K562 (cell line): ENCODE data around the gene AGO3. TPM values are rescaled to one million over a fixed set of nuclear protein-coding genes. Genes with fewer than 3 reads are reported as not detected.
A peak's percentile ranks its signal among the peaks of the same experiment; 100 is the strongest.

Experiments
- BRF2 ChIP-seq: IDR thresholded peaks from 3 replicates; pipeline ENCODE4 v1.6.1; 2011; ENCODE audit warnings: borderline replicate concordance, mild to moderate bottlenecking; ENCODE audit not compliant: insufficient read length, insufficient read depth
- C11orf30 ChIP-seq: fragments of 450-650 bp; IDR thresholded peaks from 2 replicates; pipeline ENCODE4 v1.6.1; 2016; ENCODE audit warnings: low read depth, mild to moderate bottlenecking
- FOXA3 ChIP-seq, 2 experiments: fragments of 450-650 bp in 1 of 2; sonication (generic) in 1 of 2; formaldehyde crosslinking; IDR thresholded peaks in 1 of 2; conservative IDR thresholded peaks in 1 of 2; 2 replicates each; pipeline versions ENCODE4 v1.4.0 to v1.8.0; 2020 to 2022; ENCODE audit warnings: mild to moderate bottlenecking in 2 of 2, missing genetic modification reagents in 1 of 2
- HCFC1 ChIP-seq: IDR thresholded peaks from 2 replicates; pipeline ENCODE4 v1.6.1; 2012; ENCODE audit warnings: low read depth, low read length, improper control_type of control experiment
- NR3C1 ChIP-seq: sonication (generic); formaldehyde crosslinking; IDR thresholded peaks from 2 replicates; pipeline ENCODE4 v1.8.1; 2022; ENCODE audit warnings: missing genetic modification reagents
- NRF1 ChIP-seq, 2 experiments: fragments of 450-650 bp; IDR thresholded peaks in 1 of 2; conservative IDR thresholded peaks in 1 of 2; 2 replicates each; pipeline ENCODE4 v1.6.1; 2014; ENCODE audit warnings: mild to moderate bottlenecking in 2 of 2
- THRB ChIP-seq: fragments of 450-650 bp; formaldehyde crosslinking; conservative IDR thresholded peaks from 2 replicates; pipeline ENCODE4 v1.4.0; 2022; ENCODE audit warnings: mild to moderate bottlenecking, missing genetic modification characterization
- ZC3H8 ChIP-seq: fragments of 450-650 bp; IDR thresholded peaks from 2 replicates; pipeline ENCODE4 v1.6.1; 2017
- ZNF324 ChIP-seq: fragments of 250-450 bp; sonication (Bioruptor Pico); IDR thresholded peaks from 2 replicates; pipeline ENCODE4 v1.4.0; 2020; ENCODE audit warnings: mild to moderate bottlenecking
- ZNF57 ChIP-seq: fragments of 450-650 bp; formaldehyde crosslinking; IDR thresholded peaks from 2 replicates; pipeline ENCODE4 v1.4.0; 2020; ENCODE audit warnings: mild to moderate bottlenecking, moderate library complexity
- ZNF583 ChIP-seq: fragments of 250-450 bp; sonication (Bioruptor Pico); IDR thresholded peaks from 2 replicates; pipeline ENCODE4 v1.4.0; 2020
- ZNF592 ChIP-seq: fragments of 450-650 bp; IDR thresholded peaks from 2 replicates; pipeline ENCODE4 v1.6.1; 2017; ENCODE audit warnings: antibody characterized with exemption, mild to moderate bottlenecking
- ZNF79 ChIP-seq: fragments of 250-450 bp; sonication (Bioruptor Pico); IDR thresholded peaks from 2 replicates; pipeline ENCODE4 v1.4.0; 2020; ENCODE audit warnings: low read depth, mild to moderate bottlenecking, moderate library complexity
- polyA plus RNA-seq, 8 experiments: library from polyadenylated mRNA; depleted of rRNA in 4 of 8; stranded (reverse) in 5 of 8; unstranded in 3 of 8; fragments of >200 nt; fragmentation: Nextera tagmentation in 2 of 8; fragmentation: Illumina TruSeq in 1 of 8; extraction: Ambion mirVana in 2 of 8; extraction: Trizol in 1 of 8; gene quantifications; 2 replicates each; pipeline versions ENCODE4 v1.2.1 to v1.2.3, GENCODE V29; 2011 to 2014; ENCODE audit warnings: inconsistent platforms in 1 of 8, missing spikeins in 1 of 8
- total RNA-seq, 7 experiments: library from RNA; depleted of rRNA in 6 of 7; stranded (reverse); fragments of >200 nt in 6 of 7; fragmentation: Illumina TruSeq in 2 of 7; extraction: Trizol in 2 of 7; gene quantifications; 2 replicates each; pipeline versions ENCODE4 v1.2.1 to v1.2.3, GENCODE V29; 2011 to 2021; ENCODE audit warnings: low replicate concordance in 1 of 7
- TF ChIP-seq, protein P1 (sequence below): fragments of 450-650 bp; conservative IDR thresholded peaks from 2 replicates; pipeline ENCODE4 v1.6.1; 2016; ENCODE audit warnings: missing genetic modification characterization, low read depth, mild to moderate bottlenecking, control low read depth, missing compliant biosample characterization
- TF ChIP-seq, protein P2 (sequence below), 3 experiments: fragments of 200-800 bp in 1 of 3; sonication (Bioruptor generic) in 1 of 3; sonication (generic) in 1 of 3; formaldehyde crosslinking in 1 of 3; IDR thresholded peaks; 2 replicates each; pipeline versions ENCODE4 v1.6.1 to v1.8.0; 2016 to 2022; ENCODE audit warnings: mild to moderate bottlenecking in 2 of 3, missing compliant biosample characterization in 2 of 3, missing genetic modification characterization in 2 of 3, missing genetic modification reagents in 1 of 3

Gene AGO3
- total and polyA plus RNA-seq, 9 of the 15 experiments (the other 6 are each of a cell fraction or from before 2014, with no cell fraction given) = 4.5 to 41.5 (median 22.7) TPM

DNA sequence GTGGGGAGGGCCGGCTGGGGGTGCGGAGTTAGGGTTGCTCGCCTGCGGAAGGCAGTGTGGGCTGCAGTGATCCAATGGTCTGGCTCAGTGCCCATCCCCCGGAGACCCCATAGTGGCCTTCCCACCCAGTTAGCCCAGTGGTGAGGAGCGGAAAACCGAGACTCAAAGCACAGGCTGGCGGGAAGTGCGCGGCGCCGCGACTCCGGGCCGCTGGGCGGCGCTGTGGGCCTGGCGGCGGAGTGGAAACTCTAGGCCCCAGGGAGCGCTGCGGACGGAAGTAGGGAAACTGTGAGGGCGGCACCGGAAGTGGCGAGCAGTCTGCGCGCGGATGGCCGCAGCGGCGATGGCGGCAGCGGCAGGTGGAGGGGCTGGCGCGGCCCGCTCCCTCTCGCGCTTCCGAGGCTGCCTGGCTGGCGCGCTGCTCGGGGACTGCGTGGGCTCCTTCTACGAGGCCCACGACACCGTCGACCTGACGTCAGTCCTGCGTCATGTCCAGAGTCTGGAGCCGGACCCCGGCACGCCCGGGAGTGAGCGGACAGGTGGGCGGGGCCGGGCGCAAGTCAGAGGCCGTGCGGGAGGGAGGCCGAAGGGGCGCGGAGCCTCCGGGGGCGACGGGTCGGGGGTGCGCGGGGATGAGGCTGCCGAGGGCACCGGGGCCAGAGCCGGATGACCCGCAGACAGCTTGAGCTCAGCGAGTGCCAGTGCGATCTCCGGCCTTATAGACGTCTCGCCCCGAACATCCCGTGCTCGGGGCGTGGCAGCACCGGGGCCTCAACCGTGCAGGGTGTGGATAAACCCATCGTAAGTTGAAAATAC is 157.9 kb downstream of the AGO3 start, which contains the start of gene ADPRS (continued):
- TF ChIP-seq ZNF592 (no peak), ZNF57 (no peak), NR3C1 (CRISPR knock-in tag) (peak; percentile 15; the same call in 1 of the 2 replicates), C11orf30 (peak; percentile 99), THRB (CRISPR knock-in tag) (no peak), FOXA3 (CRISPR knock-in tag; conservative IDR thresholded peaks at IDR 0.05 in 1 of 2, IDR thresholded peaks at IDR 0.05 in 1 of 2) (peak in 1 of 2 experiments; percentile 63; a peak in 1 of 4 replicates), ZC3H8 (no peak), ZNF324 (CRISPR knock-in tag) (no peak), ZNF79 (no peak), BRF2 (no peak), NRF1 (conservative IDR thresholded peaks at IDR 0.05 in 1 of 2, IDR thresholded peaks at IDR 0.05 in 1 of 2) (peak; percentile 79 to 82), ZNF583 (no peak; the same call in 1 of the 2 replicates), HCFC1 (peak; percentile 91)
- TF ChIP-seq, protein P1, sequence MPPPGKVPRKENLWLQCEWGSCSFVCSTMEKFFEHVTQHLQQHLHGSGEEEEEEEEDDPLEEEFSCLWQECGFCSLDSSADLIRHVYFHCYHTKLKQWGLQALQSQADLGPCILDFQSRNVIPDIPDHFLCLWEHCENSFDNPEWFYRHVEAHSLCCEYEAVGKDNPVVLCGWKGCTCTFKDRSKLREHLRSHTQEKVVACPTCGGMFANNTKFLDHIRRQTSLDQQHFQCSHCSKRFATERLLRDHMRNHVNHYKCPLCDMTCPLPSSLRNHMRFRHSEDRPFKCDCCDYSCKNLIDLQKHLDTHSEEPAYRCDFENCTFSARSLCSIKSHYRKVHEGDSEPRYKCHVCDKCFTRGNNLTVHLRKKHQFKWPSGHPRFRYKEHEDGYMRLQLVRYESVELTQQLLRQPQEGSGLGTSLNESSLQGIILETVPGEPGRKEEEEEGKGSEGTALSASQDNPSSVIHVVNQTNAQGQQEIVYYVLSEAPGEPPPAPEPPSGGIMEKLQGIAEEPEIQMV = no peak
- TF ChIP-seq, protein P2, sequence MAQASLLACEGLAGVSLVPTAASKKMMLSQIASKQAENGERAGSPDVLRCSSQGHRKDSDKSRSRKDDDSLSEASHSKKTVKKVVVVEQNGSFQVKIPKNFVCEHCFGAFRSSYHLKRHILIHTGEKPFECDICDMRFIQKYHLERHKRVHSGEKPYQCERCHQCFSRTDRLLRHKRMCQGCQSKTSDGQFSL (CRISPR knock-in tag; IDR thresholded peaks at IDR 0.05) = peak; percentile 92
- TF ChIP-seq, protein P2 (tag; IDR thresholded peaks at IDR 0.05) = peak in 1 of 2 experiments; percentile 78; a peak in 2 of 4 replicates
